K562 (cell line): ENCODE measurements around the gene IL17A. TPM values are rescaled to one million over a fixed set of nuclear protein-coding genes. Genes with fewer than 3 reads are reported as not detected.

ENCODE experiments used
- REST ChIP-seq, 2 experiments: fragments of 450-650 bp; formaldehyde crosslinking in 1 of 2; IDR thresholded peaks; 2 replicates each; pipeline versions ENCODE4 v1.4.0 to v1.6.1; 2014 to 2020; ENCODE audit warnings: mild to moderate bottlenecking in 2 of 2, borderline replicate concordance in 1 of 2, low read depth in 1 of 2
- microRNA counts: library from miRNA; unstranded; fragments of <30 nt; microRNA quantifications from one replicate; lab custom pipeline; 2016
- microRNA-seq: library from miRNA; unstranded; fragments of <30 nt; microRNA quantifications from one replicate; pipeline ENCODE4, GENCODE V29; 2018; ENCODE audit warnings: borderline microRNAs expressed
- polyA plus RNA-seq, 8 experiments: library from polyadenylated mRNA; depleted of rRNA in 4 of 8; stranded (reverse) in 5 of 8; unstranded in 3 of 8; fragments of >200 nt; fragmentation: Nextera tagmentation in 2 of 8; fragmentation: Illumina TruSeq in 1 of 8; extraction: Ambion mirVana in 2 of 8; extraction: Trizol in 1 of 8; gene quantifications; 2 replicates each; pipeline versions ENCODE4 v1.2.1 to v1.2.3, GENCODE V29; 2011 to 2014; ENCODE audit warnings: inconsistent platforms in 1 of 8, missing spikeins in 1 of 8
- small RNA-seq: library from RNA; depleted of rRNA; stranded (forward); fragments of <200 nt; gene quantifications from one replicate; pipeline ENCODE3, GENCODE V24; 2014
- total RNA-seq, 7 experiments: library from RNA; depleted of rRNA in 6 of 7; stranded (reverse); fragments of >200 nt in 6 of 7; fragmentation: Illumina TruSeq in 2 of 7; extraction: Trizol in 2 of 7; gene quantifications; 2 replicates each; pipeline versions ENCODE4 v1.2.1 to v1.2.3, GENCODE V29; 2011 to 2021; ENCODE audit warnings: low replicate concordance in 1 of 7

Gene IL17A
- total and polyA plus RNA-seq, 9 of the 15 experiments (the other 6 are each of a cell fraction or from before 2014, with no cell fraction given), result not detected

GRCh38 chr6:52233975-52234823, 48.0 kb downstream of the IL17A start (continued):
- TF ChIP-seq REST (IDR thresholded peaks at IDR 0.05; ENCODE audit: borderline replicate concordance) (peak; percentile 42; the same call in 1 of the 2 replicates), REST (CRISPR knock-in tag; IDR thresholded peaks at IDR 0.05; ENCODE audit: low read depth) (no peak)

MicroRNAs encoded within 50 kb of the gene (microRNA counts, 767-probe panel; counts per million panel counts)
- microRNA hsa-miR-133b (lab: Ali Mortazavi, UCI) (1,139 counts per million, percentile 25 among the panel's probes with 10 or more counts), microRNA hsa-miR-206 (lab: Ali Mortazavi, UCI) (not detected)

Small RNA genes lying within 50 kb of the gene (microRNA-seq; reads per million reads assigned to microRNA genes)
- gene MIR133B, result not detected
- gene MIR206, result not detected

Small RNA genes lying within 50 kb of the gene (small RNA-seq; reads per million reads assigned to genes)
- gene MIR133B (not detected), gene MIR206 (not detected)

Other genes with a start within 250 kb of the IL17A start
- gene PKHD1, start 98.8 kb upstream of the IL17A start, total RNA-seq (2014; rRNA removed), result not detected in 2 replicates
- gene PKHD1, start 98.8 kb upstream of the IL17A start, total RNA-seq (2014; rRNA removed; fragmentation: Illumina TruSeq; extraction: Trizol), result under 0.01 TPM in 1 of 2 replicates, not detected in the other
- 0.04 TPM in 1 of 2 replicates, not detected in the other for gene PKHD1, start 98.8 kb upstream of the IL17A start, total RNA-seq (2015; rRNA removed; fragmentation: Illumina TruSeq; extraction: Trizol)
- gene PKHD1, start 98.8 kb upstream of the IL17A start, total RNA-seq (2021), result 0.02 TPM in 1 of 2 replicates, not detected in the other
- under 0.01 and 0.01 TPM in 2 replicates for gene PKHD1, start 98.8 kb upstream of the IL17A start, polyA plus RNA-seq (2011; rRNA removed)
- 0.01 TPM in 1 of 2 replicates, not detected in the other for gene PKHD1, start 98.8 kb upstream of the IL17A start, polyA plus RNA-seq (2014; fragmentation: Illumina TruSeq; extraction: Trizol)
- gene PKHD1, start 98.8 kb upstream of the IL17A start, polyA plus RNA-seq (2014; fragmentation: Nextera tagmentation; extraction: Ambion mirVana), result not detected
- gene PKHD1, start 98.8 kb upstream of the IL17A start, polyA plus RNA-seq (2014; rRNA removed), result 0.01 TPM in 1 of 2 replicates, not detected in the other
- gene IL17F, start 58.1 kb downstream of the IL17A start, total RNA-seq (2014; rRNA removed), result not detected in 2 replicates
- gene IL17F, start 58.1 kb downstream of the IL17A start, total RNA-seq (2014; rRNA removed; fragmentation: Illumina TruSeq; extraction: Trizol), result not detected in 2 replicates
- gene IL17F, start 58.1 kb downstream of the IL17A start, total RNA-seq (2015; rRNA removed; fragmentation: Illumina TruSeq; extraction: Trizol), result not detected in 2 replicates
- not detected in 2 replicates for gene IL17F, start 58.1 kb downstream of the IL17A start, total RNA-seq (2021)
- gene IL17F, start 58.1 kb downstream of the IL17A start, polyA plus RNA-seq (2011; rRNA removed), result not detected in 2 replicates
- not detected in 2 replicates for gene IL17F, start 58.1 kb downstream of the IL17A start, polyA plus RNA-seq (2014; fragmentation: Illumina TruSeq; extraction: Trizol)
- gene IL17F, start 58.1 kb downstream of the IL17A start, polyA plus RNA-seq (2014; fragmentation: Nextera tagmentation; extraction: Ambion mirVana), result not detected
- gene IL17F, start 58.1 kb downstream of the IL17A start, polyA plus RNA-seq (2014; rRNA removed), result not detected in 2 replicates
- 245 and 270 TPM in 2 replicates for gene MCM3, start 98.4 kb downstream of the IL17A start, total RNA-seq (2014; rRNA removed)
- gene MCM3, start 98.4 kb downstream of the IL17A start, total RNA-seq (2014; rRNA removed; fragmentation: Illumina TruSeq; extraction: Trizol), result 211 and 223 TPM in 2 replicates
- 250 and 258 TPM in 2 replicates for gene MCM3, start 98.4 kb downstream of the IL17A start, total RNA-seq (2015; rRNA removed; fragmentation: Illumina TruSeq; extraction: Trizol)
- gene MCM3, start 98.4 kb downstream of the IL17A start, total RNA-seq (2021), result 187 and 202 TPM in 2 replicates
- gene MCM3, start 98.4 kb downstream of the IL17A start, polyA plus RNA-seq (2011; rRNA removed), result 262 and 272 TPM in 2 replicates
- 222 and 263 TPM in 2 replicates for gene MCM3, start 98.4 kb downstream of the IL17A start, polyA plus RNA-seq (2014; fragmentation: Illumina TruSeq; extraction: Trizol)
- 100 to 1,000 TPM in 1 of 2 experiments, 10 to 100 TPM in 1; 76.1 to 141 TPM for gene MCM3, start 98.4 kb downstream of the IL17A start, polyA plus RNA-seq (2014; fragmentation: Nextera tagmentation; extraction: Ambion mirVana)
- gene MCM3, start 98.4 kb downstream of the IL17A start, polyA plus RNA-seq (2014; rRNA removed), result 238 and 264 TPM in 2 replicates
- 3.0 and 3.7 TPM in 2 replicates for gene PAQR8, start 175.8 kb downstream of the IL17A start, total RNA-seq (2014; rRNA removed)
- 4.3 and 4.7 TPM in 2 replicates for gene PAQR8, start 175.8 kb downstream of the IL17A start, total RNA-seq (2014; rRNA removed; fragmentation: Illumina TruSeq; extraction: Trizol)
- gene PAQR8, start 175.8 kb downstream of the IL17A start, total RNA-seq (2015; rRNA removed; fragmentation: Illumina TruSeq; extraction: Trizol), result 2.9 and 3.2 TPM in 2 replicates
- gene PAQR8, start 175.8 kb downstream of the IL17A start, total RNA-seq (2021), result 5.4 and 7.1 TPM in 2 replicates
- gene PAQR8, start 175.8 kb downstream of the IL17A start, polyA plus RNA-seq (2011; rRNA removed), result 10.2 and 15.4 TPM in 2 replicates
- gene PAQR8, start 175.8 kb downstream of the IL17A start, polyA plus RNA-seq (2014; fragmentation: Illumina TruSeq; extraction: Trizol), result 4.3 and 5.1 TPM in 2 replicates
- gene PAQR8, start 175.8 kb downstream of the IL17A start, polyA plus RNA-seq (2014; fragmentation: Nextera tagmentation; extraction: Ambion mirVana), result 1 to 10 TPM; 1.4 TPM
- gene PAQR8, start 175.8 kb downstream of the IL17A start, polyA plus RNA-seq (2014; rRNA removed), result 3.5 and 3.8 TPM in 2 replicates
- gene EFHC1, start 234.0 kb downstream of the IL17A start, total RNA-seq (2014; rRNA removed), result 10.6 and 12.2 TPM in 2 replicates
- 11.1 and 12.4 TPM in 2 replicates for gene EFHC1, start 234.0 kb downstream of the IL17A start, total RNA-seq (2014; rRNA removed; fragmentation: Illumina TruSeq; extraction: Trizol)
- 9.5 and 10.2 TPM in 2 replicates for gene EFHC1, start 234.0 kb downstream of the IL17A start, total RNA-seq (2015; rRNA removed; fragmentation: Illumina TruSeq; extraction: Trizol)
- gene EFHC1, start 234.0 kb downstream of the IL17A start, total RNA-seq (2021), result 10.8 and 12.0 TPM in 2 replicates
- gene EFHC1, start 234.0 kb downstream of the IL17A start, polyA plus RNA-seq (2011; rRNA removed), result 24.7 and 31.0 TPM in 2 replicates
- 14.4 and 14.9 TPM in 2 replicates for gene EFHC1, start 234.0 kb downstream of the IL17A start, polyA plus RNA-seq (2014; fragmentation: Illumina TruSeq; extraction: Trizol)
- gene EFHC1, start 234.0 kb downstream of the IL17A start, polyA plus RNA-seq (2014; fragmentation: Nextera tagmentation; extraction: Ambion mirVana), result 10 to 100 TPM; 15.7 to 17.2 TPM
- 20.8 and 21.5 TPM in 2 replicates for gene EFHC1, start 234.0 kb downstream of the IL17A start, polyA plus RNA-seq (2014; rRNA removed)